A549 (cell line): ENCODE results near the gene FBH1. TPM values are rescaled to one million over a fixed set of nuclear protein-coding genes. Genes with fewer than 3 reads are reported as not detected.
A peak's percentile ranks its signal among the peaks of the same experiment; 100 is the strongest.

Experiments used
- ATAC-seq, 2 experiments: fragments of 200-7000 bp in 1 of 2; fragments of >200 bp in 1 of 2; cut with Nextera tagmentation in 1 of 2; cut with Tn5 transposase in 1 of 2; 3 replicates each; pipeline versions ENCODE4 v1.8.0 to v1.9.1; 2018 to 2020; ENCODE audit warnings: mild to moderate bottlenecking in 1 of 2, moderate library complexity in 1 of 2
- CTCF ChIA-PET: fragments of 300-600 bp; sonication (Branson Sonifier 250); formaldehyde crosslinking; extraction: SDS; loops from one replicate; lab custom pipeline; 2021; ENCODE audit warnings: antibody characterized with exemption, inconsistent platforms; lab: Yijun Ruan, JAX
- POLR2A ChIA-PET: fragments of 350-600 bp; formaldehyde crosslinking; extraction: SDS; loops from one replicate; lab custom pipeline; 2021; ENCODE audit warnings: antibody characterized with exemption, inconsistent platforms; lab: Yijun Ruan, JAX
- DNase-seq, 2 experiments: peaks; one replicate each; pipeline versions ENCODE4 v3.0.0 to v3.0.0-alpha.2; 2011 to 2016; ENCODE audit warnings: low read depth in 1 of 2, low spot score in 1 of 2
- FAIRE-seq: peaks from 2 replicates; lab custom pipeline; 2011; peaks lifted over from hg19 to GRCh38; lab: Jason Lieb, UNC
- H3K27ac ChIP-seq, 2 experiments: fragments of >200 bp; sonication (Bioruptor Twin); formaldehyde crosslinking; 3 replicates each; pipeline ENCODE4 v1.5.1; 2016 to 2017
- H3K4me1 ChIP-seq: fragments of >200 bp; sonication (Bioruptor Twin); formaldehyde crosslinking; 3 replicates; pipeline ENCODE4 v1.6.1; 2016
- H3K4me2 ChIP-seq: fragments of >200 bp; sonication (Bioruptor Twin); formaldehyde crosslinking; 3 replicates; pipeline ENCODE4 v1.6.1; 2016
- H3K4me3 ChIP-seq: fragments of >200 bp; sonication (Bioruptor Twin); formaldehyde crosslinking; 3 replicates; pipeline ENCODE4 v1.5.1; 2016
- H3K9me3 ChIP-seq: fragments of >200 bp; sonication (Bioruptor Twin); formaldehyde crosslinking; 3 replicates; pipeline ENCODE4 v1.6.1; 2016
- CBX2 ChIP-seq: fragments of 200-600 bp; sonication (generic); IDR thresholded peaks from 2 replicates; pipeline ENCODE4 v1.6.1; 2016; ENCODE audit warnings: low read depth, mild to moderate bottlenecking, borderline replicate concordance
- CHD4 ChIP-seq: fragments of 200-600 bp; sonication (generic); IDR thresholded peaks from 2 replicates; pipeline ENCODE4 v1.6.1; 2016; ENCODE audit warnings: antibody characterized with exemption, mild to moderate bottlenecking, borderline replicate concordance
- EHF ChIP-seq: fragments of 250-450 bp; sonication (Bioruptor Pico); IDR thresholded peaks from 2 replicates; pipeline ENCODE4 v1.5.0; 2020; ENCODE audit warnings: mild to moderate bottlenecking
- EHMT2 ChIP-seq: fragments of 200-600 bp; sonication (generic); IDR thresholded peaks from 2 replicates; pipeline ENCODE4 v1.6.1; 2016; ENCODE audit warnings: antibody characterized with exemption, low read depth, mild to moderate bottlenecking, moderate library complexity
- EP300 ChIP-seq, 2 experiments: fragments of >200 bp; sonication (Bioruptor Twin); formaldehyde crosslinking; IDR thresholded peaks; 2 replicates in 1 of 2; 3 replicates in 1 of 2; pipeline ENCODE4 v1.6.1; 2016 to 2017
- ESRRA ChIP-seq: fragments of 150-350 bp; IDR thresholded peaks from 2 replicates; pipeline ENCODE4 v1.6.1; 2014; ENCODE audit warnings: mild to moderate bottlenecking, low read length, borderline replicate concordance
- FOSB ChIP-seq: fragments of 250-450 bp; sonication (Bioruptor Pico); IDR thresholded peaks from 2 replicates; pipeline ENCODE4 v1.5.0; 2020; ENCODE audit warnings: mild to moderate bottlenecking, moderate library complexity
- FOXS1 ChIP-seq: fragments of 250-450 bp; sonication (Bioruptor Pico); IDR thresholded peaks from 2 replicates; pipeline ENCODE4 v1.5.0; 2020; ENCODE audit warnings: mild to moderate bottlenecking, moderate library complexity
- HEYL ChIP-seq: fragments of 250-450 bp; sonication (Bioruptor Pico); IDR thresholded peaks from 2 replicates; pipeline ENCODE4 v1.8.0; 2021; ENCODE audit warnings: mild to moderate bottlenecking, moderate library complexity
- HOXB13 ChIP-seq: fragments of 250-450 bp; sonication (Bioruptor Pico); IDR thresholded peaks from 2 replicates; pipeline ENCODE4 v1.5.0; 2020; ENCODE audit warnings: low read depth, mild to moderate bottlenecking, moderate library complexity
- JUN ChIP-seq, 2 experiments: fragments of >200 bp; sonication (Bioruptor Twin); formaldehyde crosslinking; IDR thresholded peaks; 2 replicates in 1 of 2; 3 replicates in 1 of 2; pipeline ENCODE4 v1.6.1; 2016 to 2017
- KDM1A ChIP-seq: fragments of 200-600 bp; sonication (generic); IDR thresholded peaks from 2 replicates; pipeline ENCODE4 v1.6.1; 2016; ENCODE audit warnings: low read depth, mild to moderate bottlenecking
- MAFK ChIP-seq: fragments of 450-650 bp; IDR thresholded peaks from 2 replicates; pipeline ENCODE4 v1.6.1; 2014; ENCODE audit not compliant: partially characterized antibody
- MYC ChIP-seq: IDR thresholded peaks from 2 replicates; pipeline ENCODE4 v1.6.1; 2012; ENCODE audit warnings: mild to moderate bottlenecking, inconsistent platforms, low read length, improper control_type of control experiment, borderline replicate concordance
- NFE2L2 ChIP-seq: fragments of 150-350 bp; conservative IDR thresholded peaks from 2 replicates; pipeline ENCODE4 v1.6.1; 2014; ENCODE audit warnings: low read length
- NR3C1 ChIP-seq: fragments of >200 bp; sonication (Bioruptor Twin); formaldehyde crosslinking; IDR thresholded peaks from 3 replicates; pipeline ENCODE4 v1.6.1; 2017
- PHF8 ChIP-seq: fragments of 200-600 bp; sonication (generic); IDR thresholded peaks from 2 replicates; pipeline ENCODE4 v1.6.1; 2016; ENCODE audit warnings: low read depth, mild to moderate bottlenecking, antibody characterized with exemption, moderate library complexity, borderline replicate concordance
- POLR2A ChIP-seq: IDR thresholded peaks from 2 replicates; pipeline ENCODE4 v1.6.1; 2012; ENCODE audit warnings: mild to moderate bottlenecking, low read length
- POLR2AphosphoS2 ChIP-seq: conservative IDR thresholded peaks from 2 replicates; pipeline ENCODE4 v1.6.1; 2012; ENCODE audit warnings: low read length, improper control_type of control experiment, inconsistent platforms
- SMC3 ChIP-seq: fragments of >200 bp; sonication (Bioruptor Twin); formaldehyde crosslinking; IDR thresholded peaks from 3 replicates; pipeline ENCODE4 v1.6.1; 2018; ENCODE audit warnings: inconsistent platforms
- ZC3H11A ChIP-seq: fragments of 450-650 bp; IDR thresholded peaks from 2 replicates; pipeline ENCODE4 v1.6.1; 2014; ENCODE audit warnings: antibody characterized with exemption, mild to moderate bottlenecking
- ZFP36 ChIP-seq: fragments of 450-650 bp; IDR thresholded peaks from 2 replicates; pipeline ENCODE4 v1.6.1; 2014; ENCODE audit warnings: borderline replicate concordance; ENCODE audit not compliant: partially characterized antibody
- ZNF302 ChIP-seq: fragments of 250-450 bp; sonication (Bioruptor Pico); IDR thresholded peaks from 2 replicates; pipeline ENCODE4 v1.9.0; 2021; ENCODE audit warnings: inconsistent platforms, mild to moderate bottlenecking, moderate library complexity
- ZSCAN20 ChIP-seq: fragments of 250-450 bp; sonication (Bioruptor Pico); IDR thresholded peaks from 2 replicates; pipeline ENCODE4 v1.8.0; 2022; ENCODE audit warnings: mild to moderate bottlenecking, moderate library complexity
- WGBS: methylation state at CpG from one replicate; pipeline ENCODE4 v1.1.6; 2017; ENCODE audit errors: missing lambda C conversion rate; 5-methylcytosine and 5-hydroxymethylcytosine counted together
- polyA plus RNA-seq, 4 experiments: library from polyadenylated mRNA; depleted of rRNA in 3 of 4; stranded (reverse); fragments of >200 nt; fragmentation: RNase III in 1 of 4; extraction: RNeasy Plus Mini Kit Qiagen cat#74134 plus additional on column Dnase treatment in 1 of 4; gene quantifications; 2 replicates in 3 of 4; 3 replicates in 1 of 4; pipeline ENCODE4 v1.2.3, GENCODE V29; 2011 to 2017
- TF ChIP-seq, protein P1 (sequence below): IDR thresholded peaks from 2 replicates; pipeline ENCODE4 v1.6.1; 2012; ENCODE audit warnings: low read depth, borderline replicate concordance
- TF ChIP-seq, protein P2 (sequence below): fragments of 250-450 bp; sonication (Bioruptor Pico); IDR thresholded peaks from 2 replicates; pipeline ENCODE4 v1.5.0; 2020; ENCODE audit warnings: low read depth, mild to moderate bottlenecking, moderate library complexity
- TF ChIP-seq, protein P3 (sequence below): fragments of 250-450 bp; sonication (Bioruptor Pico); IDR thresholded peaks from 2 replicates; pipeline ENCODE4 v1.5.0; 2021; ENCODE audit warnings: mild to moderate bottlenecking, moderate library complexity, borderline replicate concordance

Gene FBH1
- polyA plus RNA-seq, 2 of the 4 experiments (the other 2 are of a cell fraction): 43.9 to 56.5 TPM

DNA sequence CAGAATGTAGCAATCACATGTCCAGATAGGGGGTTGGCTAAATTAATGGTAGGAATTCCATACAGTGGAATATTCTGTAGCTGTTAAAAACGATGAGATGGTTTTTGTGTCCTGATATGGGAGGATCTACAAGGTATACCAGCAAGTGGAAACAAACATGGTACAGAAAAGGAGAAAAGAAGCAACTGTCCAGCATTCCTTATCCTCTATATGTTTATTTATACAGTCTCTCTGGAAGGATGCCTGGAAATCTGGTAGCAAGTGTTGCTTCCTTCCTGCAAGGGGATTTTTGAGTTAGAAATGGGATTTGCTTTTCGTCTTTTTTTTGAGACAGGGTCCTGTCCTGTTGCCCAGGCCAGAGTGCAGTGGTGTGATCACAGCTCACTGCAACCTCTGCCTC is 68.0 kb downstream of the FBH1 start:
- DNase-seq (no peak), FAIRE-seq (no peak), ATAC-seq (no peak)
- POLR2A ChIA-PET: no interaction called here
- Histone ChIP-seq H3K4me2 (no peak overlapping the region), H3K27ac (no peak overlapping the region), H3K9me3 (no peaks in the 10 kb centered on the region), H3K4me1 (peaks cover 13% of the 10 kb centered on the region; the same call in 2 of the 3 replicates), H3K4me3 (no peak overlapping the region)
- TF ChIP-seq CBX2 (no peak), FOSB (CRISPR knock-in tag) (no peak), CHD4 (no peak), EP300 (IDR thresholded peaks at IDR 0.05) (no peak), NR3C1 (no peak), ESRRA (no peak), POLR2AphosphoS2 (no peak), FOXS1 (CRISPR knock-in tag) (no peak), ZSCAN20 (CRISPR knock-in tag) (no peak), ZC3H11A (no peak), MAFK (no peak), POLR2A (no peak), MYC (no peak), PHF8 (no peak), HEYL (no peak), HOXB13 (CRISPR knock-in tag) (no peak), EHF (no peak)
- TF ChIP-seq, protein P1, sequence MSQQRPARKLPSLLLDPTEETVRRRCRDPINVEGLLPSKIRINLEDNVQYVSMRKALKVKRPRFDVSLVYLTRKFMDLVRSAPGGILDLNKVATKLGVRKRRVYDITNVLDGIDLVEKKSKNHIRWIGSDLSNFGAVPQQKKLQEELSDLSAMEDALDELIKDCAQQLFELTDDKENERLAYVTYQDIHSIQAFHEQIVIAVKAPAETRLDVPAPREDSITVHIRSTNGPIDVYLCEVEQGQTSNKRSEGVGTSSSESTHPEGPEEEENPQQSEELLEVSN: no peak
- CTCF ChIA-PET: interaction anchor here (0.7 to 1.0 kb wide), 3 partner anchors 9 to 62 kb away, joined by 3 read pairs; no protein-coding TSS in a partner anchor
- WGBS: 75% methylated on average over 2 of the region's 2 CpGs

DNA sequence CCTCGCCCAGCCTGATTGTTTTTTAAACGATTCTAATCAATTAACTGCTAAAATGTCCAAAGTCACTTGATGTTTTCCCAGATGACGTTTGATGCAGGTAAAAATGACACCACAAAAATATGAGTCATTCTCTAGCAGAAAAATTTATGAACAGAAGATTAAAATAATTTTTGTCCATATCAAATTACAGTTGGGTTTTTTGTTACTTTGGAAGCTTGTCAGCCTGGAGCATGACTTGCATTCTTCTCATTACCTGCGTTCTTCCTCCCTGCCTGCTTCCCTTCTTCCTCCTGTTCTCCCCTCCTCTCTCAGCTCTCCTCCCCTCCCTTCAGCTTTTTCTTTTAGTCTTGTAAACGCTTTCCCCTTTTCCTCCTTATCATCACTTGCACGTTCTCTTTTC is 68.6 kb downstream of the FBH1 start:
- H3K4me2 ChIP-seq: no peak overlapping the region
- ATAC-seq (no peak), DNase-seq (no peak), FAIRE-seq (no peak)
- no peak overlapping the region for H3K4me3 ChIP-seq
- H3K9me3 ChIP-seq: no peaks in the 10 kb centered on the region
- TF ChIP-seq PHF8 (no peak), EHMT2 (no peak), SMC3 (no peak), NFE2L2 (0 out of 2 replicates have a peak, but pooled peaks have one; percentile 37), KDM1A (no peak)
- H3K27ac ChIP-seq: no peak overlapping the region
- WGBS: 59% methylated on average over 6 of the region's 6 CpGs
- H3K4me1 ChIP-seq: peaks cover 13% of the 10 kb centered on the region; the same call in 2 of the 3 replicates
- ChIA-PET CTCF (interaction anchor here (0.7 to 0.9 kb wide), 3 partner anchors 123 to 527 kb away, joined by 3 to 4 read pairs (median 3); no protein-coding TSS in a partner anchor), POLR2A (no interaction called here)

DNA sequence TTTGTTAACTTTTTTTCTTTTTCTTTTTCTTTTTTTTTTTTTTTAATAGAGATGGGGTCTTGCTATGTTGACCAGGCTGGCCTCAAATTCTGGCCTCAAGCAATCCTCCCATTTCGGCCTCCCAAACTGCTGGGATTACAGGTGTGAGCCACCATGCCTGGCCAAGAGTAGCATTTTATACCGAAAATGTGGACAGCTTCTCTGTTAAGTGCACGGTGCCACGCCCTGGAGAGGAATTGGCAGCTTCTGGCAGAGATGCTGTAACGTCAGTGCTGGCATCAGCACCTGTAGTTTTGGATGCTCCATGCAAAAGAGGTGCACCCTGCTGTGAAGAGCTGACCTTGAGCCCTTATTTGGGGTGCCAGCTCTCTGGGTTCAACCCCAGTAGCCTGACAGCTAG is 69.1 kb downstream of the FBH1 start:
- no peak overlapping the region for H3K4me3 ChIP-seq
- H3K27ac ChIP-seq: no peak overlapping the region
- H3K4me2 ChIP-seq: no peak overlapping the region
- CTCF ChIA-PET: interaction anchor here (0.7 to 1.9 kb wide), 4 partner anchors 55 to 527 kb away, joined by 3 to 6 read pairs (median 4); no protein-coding TSS in a partner anchor
- no peak for ATAC-seq
- TF ChIP-seq, protein P2, sequence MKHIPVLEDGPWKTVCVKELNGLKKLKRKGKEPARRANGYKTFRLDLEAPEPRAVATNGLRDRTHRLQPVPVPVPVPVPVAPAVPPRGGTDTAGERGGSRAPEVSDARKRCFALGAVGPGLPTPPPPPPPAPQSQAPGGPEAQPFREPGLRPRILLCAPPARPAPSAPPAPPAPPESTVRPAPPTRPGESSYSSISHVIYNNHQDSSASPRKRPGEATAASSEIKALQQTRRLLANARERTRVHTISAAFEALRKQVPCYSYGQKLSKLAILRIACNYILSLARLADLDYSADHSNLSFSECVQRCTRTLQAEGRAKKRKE (CRISPR knock-in tag): no peak
- TF ChIP-seq ZNF302 (no peak), MYC (no peak), NR3C1 (no peak), ZSCAN20 (CRISPR knock-in tag) (no peak), ZFP36 (no peak), ESRRA (no peak), JUN (IDR thresholded peaks at IDR 0.05) (no peak), HEYL (no peak)
- TF ChIP-seq, protein P3, sequence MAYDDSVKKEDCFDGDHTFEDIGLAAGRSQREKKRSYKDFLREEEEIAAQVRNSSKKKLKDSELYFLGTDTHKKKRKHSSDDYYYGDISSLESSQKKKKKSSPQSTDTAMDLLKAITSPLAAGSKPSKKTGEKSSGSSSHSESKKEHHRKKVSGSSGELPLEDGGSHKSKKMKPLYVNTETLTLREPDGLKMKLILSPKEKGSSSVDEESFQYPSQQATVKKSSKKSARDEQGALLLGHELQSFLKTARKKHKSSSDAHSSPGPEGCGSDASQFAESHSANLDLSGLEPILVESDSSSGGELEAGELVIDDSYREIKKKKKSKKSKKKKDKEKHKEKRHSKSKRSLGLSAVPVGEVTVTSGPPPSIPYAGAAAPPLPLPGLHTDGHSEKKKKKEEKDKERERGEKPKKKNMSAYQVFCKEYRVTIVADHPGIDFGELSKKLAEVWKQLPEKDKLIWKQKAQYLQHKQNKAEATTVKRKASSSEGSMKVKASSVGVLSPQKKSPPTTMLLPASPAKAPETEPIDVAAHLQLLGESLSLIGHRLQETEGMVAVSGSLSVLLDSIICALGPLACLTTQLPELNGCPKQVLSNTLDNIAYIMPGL (CRISPR knock-in tag): no peak
- TF ChIP-seq, protein P1: no peak
- H3K4me1 ChIP-seq: peaks cover 13% of the 10 kb centered on the region; the same call in 2 of the 3 replicates
- POLR2A ChIA-PET: no interaction called here
- no peak for DNase-seq
- H3K9me3 ChIP-seq: no peaks in the 10 kb centered on the region
- FAIRE-seq: no peak
- 70% methylated on average over 4 of the region's 5 CpGs for WGBS
